H9 (cell line): Measurements from ENCODE around the gene GDI1. TPM values are rescaled to one million over a fixed set of nuclear protein-coding genes. Genes with fewer than 3 reads are reported as not detected.

Source experiments
- DNase-seq: peaks from one replicate; pipeline ENCODE4 v3.0.0-alpha.2; 2017
- H2AFZ ChIP-seq: one replicate; pipeline ENCODE4 v1.6.1; 2013; ENCODE audit warnings: mild to moderate bottlenecking, low read length, control low read depth, moderate library complexity
- H2AK5ac ChIP-seq: 2 replicates; pipeline ENCODE4 v1.6.1; 2013; ENCODE audit warnings: low read length, control low read depth, mixed read lengths; ENCODE audit not compliant: insufficient read length
- H2BK120ac ChIP-seq: one replicate; pipeline ENCODE4 v1.6.1; 2013; ENCODE audit warnings: low read depth, mild to moderate bottlenecking, low read length, control low read depth, inconsistent platforms; ENCODE audit not compliant: poor library complexity, severe bottlenecking
- H2BK12ac ChIP-seq: 2 replicates; pipeline ENCODE4 v1.6.1; 2013; ENCODE audit warnings: low read length, control low read depth, mixed read lengths, low read depth; ENCODE audit not compliant: insufficient read length
- H2BK15ac ChIP-seq: 2 replicates; pipeline ENCODE4 v1.6.1; 2013; ENCODE audit warnings: low read depth, low read length, control low read depth
- H2BK20ac ChIP-seq: one replicate; pipeline ENCODE4 v1.6.1; 2013; ENCODE audit warnings: low read depth, mild to moderate bottlenecking, low read length, control low read depth, inconsistent platforms; ENCODE audit not compliant: poor library complexity, severe bottlenecking
- H2BK5ac ChIP-seq: 2 replicates; pipeline ENCODE4 v1.6.1; 2013; ENCODE audit warnings: low read length, control low read depth, mixed read lengths; ENCODE audit not compliant: insufficient read length
- H3K14ac ChIP-seq: 2 replicates; pipeline ENCODE4 v1.6.1; 2013; ENCODE audit warnings: low read length, control low read depth; ENCODE audit not compliant: insufficient read depth
- H3K18ac ChIP-seq: 2 replicates; pipeline ENCODE4 v1.6.1; 2013; ENCODE audit warnings: low read depth, mild to moderate bottlenecking, mixed read lengths, low read length, control low read depth; ENCODE audit not compliant: insufficient read length
- H3K23ac ChIP-seq: 2 replicates; pipeline ENCODE4 v1.6.1; 2013; ENCODE audit warnings: low read length, control low read depth, mixed read lengths, low read depth; ENCODE audit not compliant: insufficient read length
- H3K23me2 ChIP-seq: 2 replicates; pipeline ENCODE4 v1.6.1; 2013; ENCODE audit warnings: low read depth, mild to moderate bottlenecking, mixed read lengths, low read length, control low read depth; ENCODE audit not compliant: insufficient read length, poor library complexity, severe bottlenecking
- H3K27ac ChIP-seq: 2 replicates; pipeline ENCODE4 v1.5.1; 2013; ENCODE audit warnings: low read length, control low read depth, mixed read lengths, low read depth; ENCODE audit not compliant: insufficient read length
- H3K27me3 ChIP-seq: 2 replicates; pipeline ENCODE4 v1.6.1; 2013; ENCODE audit warnings: low read length, control low read depth, inconsistent platforms; ENCODE audit not compliant: insufficient read depth
- H3K4ac ChIP-seq: 2 replicates; pipeline ENCODE4 v1.6.1; 2013; ENCODE audit warnings: low read depth, mild to moderate bottlenecking, control low read depth, inconsistent platforms, low read length, moderate library complexity
- H3K4me1 ChIP-seq: 2 replicates; pipeline ENCODE4 v1.6.1; 2013; ENCODE audit warnings: low read length, control low read depth, inconsistent platforms; ENCODE audit not compliant: insufficient read depth
- H3K4me2 ChIP-seq: 2 replicates; pipeline ENCODE4 v1.6.1; 2013; ENCODE audit warnings: low read length, control low read depth, mixed read lengths; ENCODE audit not compliant: insufficient read length, insufficient read depth
- H3K56ac ChIP-seq: 2 replicates; pipeline ENCODE4 v1.6.1; 2013; ENCODE audit warnings: low read depth, mild to moderate bottlenecking, mixed read lengths, low read length, control low read depth; ENCODE audit not compliant: insufficient read length
- H3K79me1 ChIP-seq: 2 replicates; pipeline ENCODE4 v1.6.1; 2013; ENCODE audit warnings: low read depth, mild to moderate bottlenecking, moderate library complexity, low read length, control low read depth, inconsistent platforms; ENCODE audit not compliant: insufficient read depth, poor library complexity, severe bottlenecking
- H3K79me2 ChIP-seq: 2 replicates; pipeline ENCODE4 v1.6.1; 2013; ENCODE audit warnings: low read length, control low read depth, inconsistent platforms; ENCODE audit not compliant: insufficient read depth
- H3K9ac ChIP-seq: 2 replicates; pipeline ENCODE4 v1.6.1; 2013; ENCODE audit warnings: low read length, control low read depth, mixed read lengths; ENCODE audit not compliant: insufficient read length; ENCODE audit errors: extremely low read depth
- H3K9me3 ChIP-seq: one replicate; pipeline ENCODE4 v1.6.1; 2013; ENCODE audit warnings: low read depth, low read length, inconsistent platforms; ENCODE audit not compliant: control insufficient read depth
- H3T11ph ChIP-seq: one replicate; pipeline ENCODE4 v1.6.1; 2013; ENCODE audit warnings: mild to moderate bottlenecking, low read length, control low read depth, inconsistent platforms
- H4K20me1 ChIP-seq: one replicate; pipeline ENCODE4 v1.6.1; 2013; ENCODE audit not compliant: control insufficient read depth, insufficient read length, insufficient read depth
- H4K5ac ChIP-seq: 2 replicates; pipeline ENCODE4 v1.6.1; 2013; ENCODE audit warnings: low read depth, mild to moderate bottlenecking, mixed read lengths, low read length, control low read depth; ENCODE audit not compliant: insufficient read length
- H4K8ac ChIP-seq: replicated peaks from 2 replicates; pipeline ENCODE4 v1.6.1; 2013; ENCODE audit warnings: low read length, control low read depth, mixed read lengths, low read depth; ENCODE audit not compliant: insufficient read length
- H4K91ac ChIP-seq: 2 replicates; pipeline ENCODE4 v1.6.1; 2013; ENCODE audit warnings: low read depth, mild to moderate bottlenecking, moderate library complexity, mixed read lengths, low read length, control low read depth; ENCODE audit not compliant: insufficient read length
- H3K27ac Mint-ChIP-seq, 3 experiments: 2 replicates in 2 of 3; 3 replicates in 1 of 3; pipeline ENCODE4 v1.8.0; 2020 to 2021; ENCODE audit warnings: mixed read lengths in 3 of 3, mild to moderate bottlenecking in 1 of 3, moderate library complexity in 1 of 3
- H3K27me3 Mint-ChIP-seq: 2 replicates; pipeline ENCODE4 v1.8.0; 2021; ENCODE audit warnings: low read depth, mild to moderate bottlenecking, moderate library complexity, mixed read lengths
- H3K36me3 Mint-ChIP-seq, 3 experiments: 2 replicates in 2 of 3; 3 replicates in 1 of 3; pipeline ENCODE4 v1.8.0; 2020 to 2021; ENCODE audit warnings: low read depth in 3 of 3, mixed read lengths in 3 of 3; ENCODE audit not compliant: insufficient read depth in 1 of 3
- H3K4me1 Mint-ChIP-seq, 2 experiments: 2 replicates each; pipeline ENCODE4 v1.8.0; 2020; ENCODE audit warnings: mixed read lengths in 2 of 2
- H3K4me3 Mint-ChIP-seq, 2 experiments: 2 replicates in 1 of 2; 3 replicates in 1 of 2; pipeline ENCODE4 v1.8.0; 2020 to 2021; ENCODE audit warnings: mild to moderate bottlenecking in 2 of 2, mixed read lengths in 2 of 2, moderate library complexity in 1 of 2
- H3K9me3 Mint-ChIP-seq, 2 experiments: 2 replicates in 1 of 2; 3 replicates in 1 of 2; pipeline ENCODE4 v1.8.0; 2020; ENCODE audit warnings: mild to moderate bottlenecking in 2 of 2, mixed read lengths in 2 of 2, moderate library complexity in 1 of 2
- CTCF ChIP-seq: fragments of 200-600 bp; sonication (generic); conservative IDR thresholded peaks from 3 replicates; pipeline ENCODE4 v1.8.0; 2021; ENCODE audit warnings: antibody characterized with exemption, mild to moderate bottlenecking
- WGBS: extraction: QIAGEN DNeasy Blood & Tissue Kit; methylation state at CpG from one replicate; pipeline ENCODE4 v1.1.7; 2013; ENCODE audit warnings: missing lambda C conversion rate, low lambda C conversion rate, mixed read lengths; ENCODE audit not compliant: insufficient read length; ENCODE audit errors: extremely low coverage; 5-methylcytosine and 5-hydroxymethylcytosine counted together
- total RNA-seq: library from RNA; stranded (reverse); gene quantifications from 2 replicates; pipeline ENCODE4 v1.2.1, GENCODE V29; 2021

Gene GDI1
- total RNA-seq, 1 experiment from 2014 or later: 111 TPM

GRCh38 chrX:154402622-154403127, 34.3 kb upstream of the GDI1 start:
- no peak overlapping the region for H2BK12ac ChIP-seq
- no peak overlapping the region for H3K4ac ChIP-seq
- H3K9me3 ChIP-seq: peaks cover 33% of the 10 kb centered on the region
- no peak overlapping the region for H3K18ac ChIP-seq
- no peaks in the 10 kb centered on the region for H3K27me3 ChIP-seq
- peaks cover 30 to 49% (median 38%) of the 10 kb centered on the region in 3 experiments for H3K36me3 Mint-ChIP-seq
- no peak overlapping the region for H2AFZ ChIP-seq
- H3K4me3 Mint-ChIP-seq: no peak overlapping the region
- TF ChIP-seq CTCF: no peak
- no peaks in the 10 kb centered on the region for H4K20me1 ChIP-seq
- H3K14ac ChIP-seq: no peak overlapping the region; the same call in 1 of the 2 replicates
- H4K5ac ChIP-seq: no peak overlapping the region
- H3K79me1 ChIP-seq: no peaks in the 10 kb centered on the region
- H3K27me3 Mint-ChIP-seq: peaks cover 5% of the 10 kb centered on the region
- H3K4me1 Mint-ChIP-seq: peaks cover 0 to 15% of the 10 kb centered on the region in 2 experiments; a peak in 2 of 4 replicates
- H2BK5ac ChIP-seq: no peak overlapping the region
- H3K23ac ChIP-seq: no peak overlapping the region
- no peak overlapping the region for H3K4me2 ChIP-seq
- H3K27ac Mint-ChIP-seq: peak overlapping the region in 1 of 3 experiments; percentile 89; a peak in 2 of 7 replicates
- H3K9me3 Mint-ChIP-seq: peaks cover 77 to 80% of the 10 kb centered on the region in 2 experiments
- no peak overlapping the region for H2BK20ac ChIP-seq
- H3K4me1 ChIP-seq: no peaks in the 10 kb centered on the region
- no peak for DNase-seq
- no peak overlapping the region for H3K9ac ChIP-seq
- H4K91ac ChIP-seq: no peak overlapping the region
- WGBS: no CpG with 5 or more reads among the region's 19 CpGs
- H3K23me2 ChIP-seq: peaks cover 10% of the 10 kb centered on the region
- H3K56ac ChIP-seq: no peak overlapping the region
- no peak overlapping the region for H2BK15ac ChIP-seq
- no peak overlapping the region for H4K8ac ChIP-seq
- H3K79me2 ChIP-seq: peaks cover 3% of the 10 kb centered on the region; the same call in 1 of the 2 replicates
- H2BK120ac ChIP-seq: no peak overlapping the region
- no peak overlapping the region for H3K27ac ChIP-seq
- H2AK5ac ChIP-seq: no peak overlapping the region
- H3T11ph ChIP-seq: no peak overlapping the region
